Adrenal gland (tissue), 5 donors: ENCODE data around the gene PDE6D.

Source experiments
- POLR2A ChIP-seq, 2 donors: fragments of 450-650 bp; IDR thresholded peaks; one replicate each; pipeline ENCODE4 v1.6.1; 2017; ENCODE audit warnings: antibody characterized with exemption in 2 of 2, mild to moderate bottlenecking in 2 of 2, moderate library complexity in 1 of 2
- TF ChIP-seq, protein P1 (sequence below), 6 experiments: fragments of 450-650 bp in 4 of 6; fragments of 200-600 bp in 2 of 6; sonication (generic) in 1 of 6; IDR thresholded peaks; 1 replicate in 5 of 6; 2 replicates in 1 of 6; pipeline versions ENCODE4 v1.5.1 to v1.8.0; 2016 to 2021; ENCODE audit warnings: antibody characterized with exemption in 6 of 6, mild to moderate bottlenecking in 2 of 6, moderate library complexity in 1 of 6
- donor health status: DM: no; HTN: no; CAD: no.

DNA sequence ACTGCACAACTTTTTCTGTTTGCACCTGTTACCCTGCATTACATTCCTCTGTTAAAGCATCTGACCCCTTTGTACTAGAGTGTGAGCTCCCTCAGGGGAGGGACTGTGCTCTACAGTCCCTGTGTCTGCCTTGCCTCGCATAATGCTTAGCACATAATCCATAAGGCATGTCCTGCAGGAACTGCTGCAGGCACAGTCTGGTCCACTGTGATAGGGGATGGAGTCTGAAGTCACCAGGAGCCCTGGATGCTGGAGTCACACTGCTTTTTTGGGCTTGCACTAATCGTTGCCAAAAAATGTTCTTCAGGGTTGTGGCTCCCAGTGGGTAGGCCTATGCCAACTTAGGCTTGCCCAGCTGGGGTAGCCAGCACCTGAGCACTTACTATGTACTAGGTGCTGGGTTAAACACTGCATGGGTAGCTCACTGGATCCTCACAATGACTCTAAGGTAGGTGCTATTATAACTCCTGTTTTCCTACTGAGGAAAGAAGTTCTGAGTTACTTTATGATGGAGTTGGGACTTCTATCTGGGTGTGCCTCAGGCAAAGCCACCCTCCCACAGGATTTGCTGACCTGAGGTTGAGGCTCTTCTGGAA is 38.5 kb upstream of the PDE6D start:
- TF ChIP-seq, protein P1, sequence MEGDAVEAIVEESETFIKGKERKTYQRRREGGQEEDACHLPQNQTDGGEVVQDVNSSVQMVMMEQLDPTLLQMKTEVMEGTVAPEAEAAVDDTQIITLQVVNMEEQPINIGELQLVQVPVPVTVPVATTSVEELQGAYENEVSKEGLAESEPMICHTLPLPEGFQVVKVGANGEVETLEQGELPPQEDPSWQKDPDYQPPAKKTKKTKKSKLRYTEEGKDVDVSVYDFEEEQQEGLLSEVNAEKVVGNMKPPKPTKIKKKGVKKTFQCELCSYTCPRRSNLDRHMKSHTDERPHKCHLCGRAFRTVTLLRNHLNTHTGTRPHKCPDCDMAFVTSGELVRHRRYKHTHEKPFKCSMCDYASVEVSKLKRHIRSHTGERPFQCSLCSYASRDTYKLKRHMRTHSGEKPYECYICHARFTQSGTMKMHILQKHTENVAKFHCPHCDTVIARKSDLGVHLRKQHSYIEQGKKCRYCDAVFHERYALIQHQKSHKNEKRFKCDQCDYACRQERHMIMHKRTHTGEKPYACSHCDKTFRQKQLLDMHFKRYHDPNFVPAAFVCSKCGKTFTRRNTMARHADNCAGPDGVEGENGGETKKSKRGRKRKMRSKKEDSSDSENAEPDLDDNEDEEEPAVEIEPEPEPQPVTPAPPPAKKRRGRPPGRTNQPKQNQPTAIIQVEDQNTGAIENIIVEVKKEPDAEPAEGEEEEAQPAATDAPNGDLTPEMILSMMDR (IDR thresholded peaks at IDR 0.05), result no peak
- no peak for TF ChIP-seq POLR2A (IDR thresholded peaks at IDR 0.05)
